Mesenteric fat pad (tissue), 1 donor: Measurements from ENCODE around the gene MPP4. TPM values are rescaled to one million over a fixed set of nuclear protein-coding genes. Genes with fewer than 3 reads are reported as not detected.

Experiments used
- DNase-seq: peaks from one replicate; pipeline ENCODE4 v3.0.0-alpha.2; 2020; ENCODE audit warnings: low spot score
- long read RNA-seq: library from polyadenylated mRNA; unstranded; transcript quantifications from one replicate; pipeline ENCODE4 v2.0.0, GENCODE V29; 2020
- total RNA-seq: library from RNA; stranded (reverse); fragmentation: NEBNext Ultra II Directional; extraction: Animal tissue kit (Norgen Biotek cat#: 25700); gene quantifications from one replicate; pipeline ENCODE4 v1.2.1, GENCODE V29; 2021
- donor health status: DM: yes; HTN: yes; CAD: no.

Gene MPP4, protein sequence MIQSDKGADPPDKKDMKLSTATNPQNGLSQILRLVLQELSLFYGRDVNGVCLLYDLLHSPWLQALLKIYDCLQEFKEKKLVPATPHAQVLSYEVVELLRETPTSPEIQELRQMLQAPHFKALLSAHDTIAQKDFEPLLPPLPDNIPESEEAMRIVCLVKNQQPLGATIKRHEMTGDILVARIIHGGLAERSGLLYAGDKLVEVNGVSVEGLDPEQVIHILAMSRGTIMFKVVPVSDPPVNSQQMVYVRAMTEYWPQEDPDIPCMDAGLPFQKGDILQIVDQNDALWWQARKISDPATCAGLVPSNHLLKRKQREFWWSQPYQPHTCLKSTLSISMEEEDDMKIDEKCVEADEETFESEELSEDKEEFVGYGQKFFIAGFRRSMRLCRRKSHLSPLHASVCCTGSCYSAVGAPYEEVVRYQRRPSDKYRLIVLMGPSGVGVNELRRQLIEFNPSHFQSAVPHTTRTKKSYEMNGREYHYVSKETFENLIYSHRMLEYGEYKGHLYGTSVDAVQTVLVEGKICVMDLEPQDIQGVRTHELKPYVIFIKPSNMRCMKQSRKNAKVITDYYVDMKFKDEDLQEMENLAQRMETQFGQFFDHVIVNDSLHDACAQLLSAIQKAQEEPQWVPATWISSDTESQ
- not detected for total RNA-seq
- long read RNA-seq: 0 reads

- no peak for DNase-seq
These were observed at the start of gene MPP4 for GRCh38 chr2:201698588-201699226. Gene MPP4, minus strand, starts transcription at chr2:201698644. Its CDS starts 4,690 bp downstream, at chr2:201693954.

DNA sequence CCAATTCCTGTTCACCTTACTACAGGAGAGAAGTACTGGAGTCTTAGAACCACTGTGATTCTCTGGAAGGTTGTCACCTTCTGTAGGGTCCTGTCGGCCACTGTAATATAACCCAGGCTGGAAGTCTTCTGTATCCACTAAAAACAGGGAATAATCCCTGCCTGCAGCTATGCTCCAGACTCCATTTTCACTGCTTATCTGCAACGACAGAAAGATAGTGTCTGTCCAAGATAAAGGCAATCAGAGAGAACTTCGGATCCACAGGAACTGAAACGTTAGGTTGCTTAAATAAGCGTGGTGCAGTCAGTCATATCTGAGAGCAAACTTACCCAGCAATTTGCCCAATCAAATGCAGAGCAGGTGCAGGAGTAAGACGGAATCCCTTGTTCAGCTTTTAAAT is 48.1 kb upstream of the MPP4 start:
- no peak for DNase-seq

DNA sequence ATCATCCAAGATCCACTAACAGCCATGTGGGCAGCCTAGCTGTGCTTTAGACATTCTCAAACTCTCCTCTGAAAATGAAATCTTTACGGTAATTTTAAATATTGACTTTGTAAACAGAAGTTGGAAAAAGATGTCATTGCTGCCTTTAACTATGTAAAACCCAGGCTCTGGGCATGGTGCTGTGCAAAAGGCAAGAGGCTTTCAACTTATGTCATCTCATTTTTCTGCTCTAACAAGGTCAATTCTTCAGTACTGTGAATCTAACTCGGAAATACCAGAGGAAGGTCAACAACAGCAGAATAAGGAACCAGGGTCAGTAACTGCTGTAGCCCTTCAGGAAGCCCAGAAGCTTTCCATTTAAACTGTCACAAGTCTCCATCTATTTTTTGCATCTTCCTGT is 37.0 kb upstream of the MPP4 start:
- no peak for DNase-seq

DNA sequence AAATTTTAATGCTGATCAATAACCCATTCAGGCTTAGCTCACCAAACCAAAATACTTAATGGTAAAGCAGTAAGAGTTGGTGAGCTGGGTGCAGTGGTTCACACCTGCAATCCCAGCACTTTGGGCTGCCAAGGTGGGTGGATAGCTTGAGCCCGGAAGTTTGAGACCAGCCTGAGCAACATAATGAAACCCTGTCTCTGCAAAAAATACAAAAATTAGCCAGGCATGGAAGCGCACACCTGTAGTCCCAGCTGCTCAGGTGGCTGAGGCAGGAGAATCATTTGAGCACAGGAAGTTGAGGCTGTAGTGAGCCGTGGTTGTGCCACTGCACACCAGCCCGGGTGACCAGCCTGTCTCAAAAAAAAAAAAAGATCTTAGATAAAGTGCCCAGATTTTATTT is 35.7 kb upstream of the MPP4 start:
- no peak for DNase-seq

- DNase-seq: no peak
These were observed 35.1 kb upstream of the MPP4 start for GRCh38 chr2:201733544-201733943.

- no peak for DNase-seq
These were observed 32.3 kb upstream of the MPP4 start for GRCh38 chr2:201730651-201731285.

DNA sequence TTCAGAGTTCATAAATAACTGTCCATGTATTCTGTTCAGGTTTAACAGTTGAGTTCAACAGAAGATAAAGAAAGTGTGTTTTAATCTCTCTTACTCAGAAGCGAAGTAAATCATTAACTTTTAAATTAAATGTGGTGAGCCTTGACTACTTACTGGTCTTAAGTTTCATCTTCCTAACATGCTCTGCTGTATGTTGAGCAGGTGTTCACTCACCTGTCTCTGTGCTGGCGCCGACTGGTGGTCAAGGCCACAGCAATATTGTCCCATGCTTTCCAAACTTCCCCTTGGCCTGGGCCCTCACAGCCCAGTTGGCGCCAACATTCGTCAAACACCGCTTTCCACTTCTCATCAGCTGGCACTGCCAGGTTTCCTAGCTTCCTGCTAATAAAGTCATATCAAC is 17.0 kb upstream of the MPP4 start:
- no peak for DNase-seq

- no peak for DNase-seq
These were observed 14.3 kb upstream of the MPP4 start for GRCh38 chr2:201712726-201713125.

DNA sequence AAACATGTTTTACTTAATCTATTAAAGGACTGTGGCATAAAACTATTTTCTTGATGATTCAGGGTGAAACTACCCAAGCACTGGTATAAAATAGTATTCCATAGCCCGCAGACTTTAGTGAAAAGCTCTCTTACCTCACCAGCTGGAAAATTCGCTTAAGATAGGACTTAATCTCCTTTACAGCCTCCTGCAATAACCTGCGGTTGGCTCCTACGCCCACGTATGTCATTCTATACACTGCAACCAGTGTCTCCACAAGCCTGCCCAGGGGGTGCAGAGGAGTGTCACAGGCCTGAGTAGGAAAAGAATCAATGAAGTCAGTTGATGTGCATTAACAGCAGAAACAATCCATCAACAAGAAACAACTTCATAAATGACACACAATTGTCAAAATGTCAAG is 11.3 kb upstream of the MPP4 start:
- no peak for DNase-seq

DNA sequence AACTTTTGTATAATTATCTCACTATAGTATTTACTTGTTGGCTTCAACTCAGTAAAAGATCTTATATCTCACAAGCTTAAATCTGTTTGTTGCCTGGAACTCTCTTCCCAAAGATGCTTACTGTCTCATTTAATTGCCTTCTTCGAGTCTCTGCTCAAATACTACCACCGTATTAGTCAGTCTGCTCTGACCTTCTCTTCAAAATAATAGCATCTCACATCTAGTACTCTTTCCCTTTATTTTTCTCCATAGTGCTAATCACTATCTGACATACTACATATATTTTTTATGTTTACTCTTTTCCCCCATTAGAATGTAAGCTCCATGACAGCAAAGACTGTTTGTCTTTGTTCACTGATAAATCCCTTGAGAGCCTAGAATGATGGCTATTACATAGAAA is 10.6 kb upstream of the MPP4 start:
- no peak for DNase-seq

GRCh38 chr2:201707753-201708152 is 9.3 kb upstream of the MPP4 start:
- DNase-seq: no peak

GRCh38 chr2:201707142-201707541 is 8.7 kb upstream of the MPP4 start:
- no peak for DNase-seq

DNA sequence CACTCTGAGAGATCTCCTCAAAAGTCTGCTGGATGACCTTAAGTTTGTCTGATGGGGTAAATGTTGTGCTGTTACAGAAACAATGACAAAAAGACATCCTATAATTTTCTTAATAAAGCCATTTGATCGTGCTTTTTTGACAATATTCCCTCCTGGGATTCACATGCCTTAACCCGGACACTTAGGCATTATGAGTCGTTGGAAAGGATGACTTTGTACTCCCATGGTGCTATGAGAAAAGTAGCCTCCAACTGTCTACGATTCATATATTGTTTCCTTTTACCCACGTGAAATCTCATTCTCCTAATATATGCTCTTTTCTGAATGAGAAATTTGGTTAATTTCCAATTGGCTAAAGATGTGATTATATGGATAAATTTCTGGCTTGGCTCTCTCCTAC is 6.1 kb upstream of the MPP4 start:
- DNase-seq: no peak

- DNase-seq: no peak
These were observed 3.2 kb upstream of the MPP4 start for GRCh38 chr2:201701646-201702045.

DNA sequence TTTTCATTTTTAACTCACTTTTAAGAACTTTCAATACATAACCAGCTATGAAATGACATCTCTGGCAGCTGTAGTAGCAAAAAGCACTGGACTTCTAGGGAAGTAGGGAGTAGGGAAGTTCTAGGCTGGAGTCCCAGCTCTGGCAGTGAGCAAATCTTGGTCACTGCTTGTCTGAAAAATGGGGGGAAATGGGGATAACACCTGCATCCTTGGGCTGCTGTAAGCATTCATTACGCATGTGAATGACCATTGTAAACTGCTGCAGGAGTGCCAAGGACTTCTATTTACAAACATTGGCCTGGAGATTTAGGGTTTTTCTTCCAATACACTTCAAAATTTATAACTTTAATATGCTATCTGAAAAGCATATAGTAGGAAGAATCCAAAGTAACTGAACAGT is 972 bp upstream of the MPP4 start:
- DNase-seq: no peak

- DNase-seq: no peak
These were observed 545 bp downstream of the MPP4 start for GRCh38 chr2:201697899-201698298.

DNA sequence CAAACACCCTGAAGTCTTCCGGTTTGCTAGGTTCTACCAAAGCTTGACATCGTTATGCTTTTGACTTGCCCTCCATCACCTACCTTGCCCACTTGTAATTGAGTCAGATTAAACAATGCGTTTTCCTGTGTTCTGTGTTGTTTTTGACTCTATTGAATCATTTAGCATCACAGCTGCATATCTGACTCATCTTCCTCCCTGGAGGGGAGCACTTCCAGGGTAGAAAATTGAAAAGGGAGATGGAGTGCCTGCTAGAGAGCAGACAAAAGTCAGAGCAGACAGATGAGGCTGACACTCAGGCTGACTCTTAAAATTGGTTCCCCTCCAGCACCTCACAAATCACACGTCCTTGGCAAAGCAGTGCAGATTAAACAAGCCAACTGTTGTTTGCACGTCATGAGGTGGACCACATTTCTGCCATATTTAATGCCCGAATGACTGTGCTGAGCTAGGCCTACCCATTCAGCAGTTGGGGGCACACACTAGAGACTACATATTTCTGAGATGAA is 2.2 kb downstream of the MPP4 start:
- no peak for DNase-seq

GRCh38 chr2:201685156-201685555 is 13.3 kb downstream of the MPP4 start:
- no peak for DNase-seq

- DNase-seq: no peak
These were observed 17.7 kb downstream of the MPP4 start for GRCh38 chr2:201680743-201681142.

DNA sequence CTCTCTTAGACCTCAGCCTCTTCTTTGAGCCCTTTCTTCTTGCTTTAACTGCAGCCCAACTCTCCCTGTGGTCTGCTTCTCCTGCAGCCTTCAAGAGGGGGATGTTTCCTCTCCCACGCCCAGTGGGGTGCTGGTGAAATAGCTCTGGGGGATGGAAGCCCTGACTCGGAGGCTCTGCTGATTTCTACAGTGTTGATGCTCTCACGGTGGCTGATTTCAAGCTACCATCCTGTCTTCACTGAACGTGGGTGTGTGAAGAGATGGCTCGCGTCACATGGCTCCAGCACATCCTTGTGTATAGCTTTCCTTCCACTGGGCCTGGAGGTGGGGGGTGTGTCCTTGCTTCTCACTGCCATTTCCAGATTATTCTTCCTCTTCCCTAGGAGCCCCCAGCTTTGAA is 20.0 kb downstream of the MPP4 start:
- no peak for DNase-seq

DNA sequence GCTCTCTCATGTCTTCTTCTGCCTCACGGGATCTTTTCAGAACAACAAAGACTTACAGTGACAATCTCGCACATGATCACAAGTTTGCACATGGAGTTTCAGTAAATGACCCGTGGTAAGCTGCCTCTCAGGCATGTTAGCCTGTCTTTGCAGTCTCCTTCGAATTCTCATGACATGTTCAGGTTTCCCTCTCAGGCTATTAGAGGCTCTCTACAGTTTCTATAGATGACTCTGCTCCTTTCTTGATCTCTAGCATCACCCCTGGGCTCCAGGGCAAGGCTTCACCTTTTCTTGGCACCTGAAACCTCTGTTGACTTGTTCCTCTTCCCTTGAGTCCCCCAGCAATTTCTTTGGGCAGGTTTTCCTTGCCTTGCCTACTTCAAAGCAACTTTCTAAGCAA is 23.0 kb downstream of the MPP4 start:
- DNase-seq: no peak

DNA sequence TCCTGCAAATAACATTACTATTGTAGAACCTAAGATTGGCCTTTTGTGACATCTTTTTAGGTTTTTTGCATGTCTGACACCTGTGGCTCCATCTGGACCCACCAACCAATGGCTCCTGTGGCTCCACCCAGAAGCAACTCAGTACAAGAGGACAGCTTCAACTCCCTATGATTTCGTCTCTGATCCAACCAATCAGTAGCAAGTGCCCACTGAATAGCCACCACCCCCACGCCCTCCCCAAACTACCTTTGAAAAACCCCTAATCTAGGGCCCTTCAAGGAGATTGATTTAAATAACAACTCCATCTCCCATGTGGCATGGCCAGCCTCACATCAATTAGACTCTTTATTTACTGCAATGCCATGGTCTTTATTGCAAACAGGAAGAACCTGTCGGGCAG is 23.6 kb downstream of the MPP4 start:
- no peak for DNase-seq
